AG04449 (cell line): ENCODE measurements around the gene SLC1A3.

ENCODE experiments used
- CTCF ChIA-PET: fragments of 350-600 bp; formaldehyde crosslinking; extraction: SDS; loops from one replicate; lab custom pipeline; 2021; ENCODE audit warnings: antibody characterized with exemption; lab: Yijun Ruan, JAX
- POLR2A ChIA-PET: fragments of 400-600, 350-600 bp; formaldehyde crosslinking; extraction: SDS; loops from one replicate; lab custom pipeline; 2020; ENCODE audit warnings: antibody characterized with exemption, inconsistent platforms; lab: Yijun Ruan, JAX
- DNase-seq: peaks from one replicate; pipeline ENCODE4 v3.0.0-alpha.2; 2010; ENCODE audit warnings: low read depth, low spot score
- H3K4me3 ChIP-seq: 2 replicates; pipeline ENCODE4 v1.5.1; 2011; ENCODE audit warnings: low read depth, mild to moderate bottlenecking, control low read depth, low read length
- TF ChIP-seq, protein P1 (sequence below): IDR thresholded peaks from one replicate; pipeline ENCODE4 v1.5.1; 2011; ENCODE audit warnings: mild to moderate bottlenecking, moderate library complexity, low read length, control low read depth, inconsistent platforms; ENCODE audit not compliant: insufficient read depth; ENCODE audit errors: missing control alignments

The SLC1A3 gene

DNA sequence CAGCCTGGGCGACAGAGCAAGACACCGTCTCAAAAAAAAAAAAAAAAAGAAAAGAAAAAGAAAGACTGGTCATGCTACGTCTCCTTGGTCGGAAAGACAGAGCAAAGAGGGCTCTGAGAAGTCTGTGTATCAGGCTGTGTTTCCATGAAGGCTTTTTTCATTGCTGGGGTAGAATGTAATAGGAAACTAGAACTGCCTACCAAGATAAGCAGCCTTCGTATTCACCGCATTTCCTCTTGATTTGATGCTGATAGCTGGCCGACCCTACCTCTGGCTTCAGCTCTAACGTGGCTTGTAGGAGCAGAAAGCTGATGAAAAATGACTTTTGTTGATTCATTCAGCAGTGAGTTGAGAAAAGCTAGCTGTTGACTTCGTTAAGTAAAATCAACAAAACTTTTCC, 17.4 kb downstream of the SLC1A3 start:
- ChIA-PET POLR2A (no interaction called here), CTCF (interaction anchor here (1.6 to 2.1 kb wide), 2 partner anchors 72 to 208 kb away, joined by 4 to 5 read pairs; no protein-coding TSS in a partner anchor)
- no peak for DNase-seq
- H3K4me3 ChIP-seq: no peak overlapping the region
- TF ChIP-seq, protein P1, sequence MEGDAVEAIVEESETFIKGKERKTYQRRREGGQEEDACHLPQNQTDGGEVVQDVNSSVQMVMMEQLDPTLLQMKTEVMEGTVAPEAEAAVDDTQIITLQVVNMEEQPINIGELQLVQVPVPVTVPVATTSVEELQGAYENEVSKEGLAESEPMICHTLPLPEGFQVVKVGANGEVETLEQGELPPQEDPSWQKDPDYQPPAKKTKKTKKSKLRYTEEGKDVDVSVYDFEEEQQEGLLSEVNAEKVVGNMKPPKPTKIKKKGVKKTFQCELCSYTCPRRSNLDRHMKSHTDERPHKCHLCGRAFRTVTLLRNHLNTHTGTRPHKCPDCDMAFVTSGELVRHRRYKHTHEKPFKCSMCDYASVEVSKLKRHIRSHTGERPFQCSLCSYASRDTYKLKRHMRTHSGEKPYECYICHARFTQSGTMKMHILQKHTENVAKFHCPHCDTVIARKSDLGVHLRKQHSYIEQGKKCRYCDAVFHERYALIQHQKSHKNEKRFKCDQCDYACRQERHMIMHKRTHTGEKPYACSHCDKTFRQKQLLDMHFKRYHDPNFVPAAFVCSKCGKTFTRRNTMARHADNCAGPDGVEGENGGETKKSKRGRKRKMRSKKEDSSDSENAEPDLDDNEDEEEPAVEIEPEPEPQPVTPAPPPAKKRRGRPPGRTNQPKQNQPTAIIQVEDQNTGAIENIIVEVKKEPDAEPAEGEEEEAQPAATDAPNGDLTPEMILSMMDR: no peak

DNA sequence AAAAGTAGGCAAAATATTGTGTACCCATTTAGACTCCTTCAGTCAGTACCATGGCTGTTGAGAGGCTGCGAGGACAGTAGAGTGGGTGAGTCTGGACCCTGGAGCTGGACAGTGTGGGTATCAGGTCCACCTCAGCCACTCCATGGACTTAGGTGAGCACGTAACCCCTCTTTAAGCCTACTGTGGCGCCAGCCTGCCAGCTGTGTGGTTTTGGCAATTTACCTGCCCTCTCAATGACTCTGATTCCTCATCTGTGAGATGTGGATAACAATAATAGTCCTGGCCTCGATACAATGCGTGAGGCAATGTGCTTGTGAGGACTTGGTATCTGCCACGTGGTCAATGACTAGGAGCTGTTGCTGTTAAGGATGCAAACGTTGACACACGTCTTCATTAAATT, 17.9 kb downstream of the SLC1A3 start:
- ChIA-PET CTCF (interaction anchor here (1.6 to 2.1 kb wide), 2 partner anchors 72 to 209 kb away, joined by 4 to 5 read pairs; no protein-coding TSS in a partner anchor), POLR2A (interaction anchor here (0.6 kb wide), 1 partner anchor 66 kb away, joined by 3 read pairs; no protein-coding TSS in a partner anchor)

DNA sequence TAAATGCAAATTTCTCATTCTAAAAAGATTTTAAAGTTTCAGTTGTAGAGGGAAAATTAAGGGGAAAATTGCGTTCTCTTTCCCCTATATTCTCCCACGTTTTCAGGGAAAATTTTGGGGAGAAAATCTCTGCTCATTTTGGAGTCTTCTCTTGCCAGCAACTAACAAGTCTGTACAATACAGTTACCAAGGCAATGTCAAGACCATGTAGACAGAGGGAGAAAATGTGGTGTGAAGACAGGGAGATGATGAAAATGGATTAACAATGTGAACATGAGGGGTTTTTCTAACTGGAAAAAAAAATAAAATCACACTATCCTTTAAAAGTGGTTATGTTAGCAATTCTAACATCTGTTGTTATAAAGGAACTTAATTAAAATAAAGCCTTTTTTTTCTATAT, 22.3 kb downstream of the SLC1A3 start:
- ChIA-PET POLR2A (no interaction called here), CTCF (no interaction called here)

More for the DNA sequence above, 17.9 kb downstream of the SLC1A3 start:
- DNase-seq: no peak
- H3K4me3 ChIP-seq: no peak overlapping the region
- TF ChIP-seq, protein P1: no peak

DNA sequence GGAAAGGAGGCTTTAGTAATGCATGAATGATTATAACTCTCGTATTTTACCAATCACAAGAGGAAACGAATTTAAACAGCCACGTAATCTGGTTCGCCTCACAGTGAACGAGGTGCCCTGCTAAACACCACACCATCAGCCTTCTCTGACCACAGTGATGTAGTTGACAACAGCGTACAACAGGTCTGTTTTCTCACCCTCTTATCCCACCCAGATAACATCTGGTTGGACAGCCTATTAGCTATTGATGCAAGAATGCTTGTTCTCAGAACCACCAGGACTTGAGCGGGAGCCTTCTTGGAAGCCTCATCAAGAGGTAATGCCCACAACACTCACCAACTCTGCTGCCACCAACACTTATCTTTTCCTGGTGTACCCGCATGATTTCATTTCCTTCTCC, 23.3 kb downstream of the SLC1A3 start:
- POLR2A ChIA-PET: no interaction called here

More for the DNA sequence above, 22.3 kb downstream of the SLC1A3 start:
- TF ChIP-seq, protein P1: no peak
- no peak for DNase-seq
- H3K4me3 ChIP-seq: no peak overlapping the region

DNA sequence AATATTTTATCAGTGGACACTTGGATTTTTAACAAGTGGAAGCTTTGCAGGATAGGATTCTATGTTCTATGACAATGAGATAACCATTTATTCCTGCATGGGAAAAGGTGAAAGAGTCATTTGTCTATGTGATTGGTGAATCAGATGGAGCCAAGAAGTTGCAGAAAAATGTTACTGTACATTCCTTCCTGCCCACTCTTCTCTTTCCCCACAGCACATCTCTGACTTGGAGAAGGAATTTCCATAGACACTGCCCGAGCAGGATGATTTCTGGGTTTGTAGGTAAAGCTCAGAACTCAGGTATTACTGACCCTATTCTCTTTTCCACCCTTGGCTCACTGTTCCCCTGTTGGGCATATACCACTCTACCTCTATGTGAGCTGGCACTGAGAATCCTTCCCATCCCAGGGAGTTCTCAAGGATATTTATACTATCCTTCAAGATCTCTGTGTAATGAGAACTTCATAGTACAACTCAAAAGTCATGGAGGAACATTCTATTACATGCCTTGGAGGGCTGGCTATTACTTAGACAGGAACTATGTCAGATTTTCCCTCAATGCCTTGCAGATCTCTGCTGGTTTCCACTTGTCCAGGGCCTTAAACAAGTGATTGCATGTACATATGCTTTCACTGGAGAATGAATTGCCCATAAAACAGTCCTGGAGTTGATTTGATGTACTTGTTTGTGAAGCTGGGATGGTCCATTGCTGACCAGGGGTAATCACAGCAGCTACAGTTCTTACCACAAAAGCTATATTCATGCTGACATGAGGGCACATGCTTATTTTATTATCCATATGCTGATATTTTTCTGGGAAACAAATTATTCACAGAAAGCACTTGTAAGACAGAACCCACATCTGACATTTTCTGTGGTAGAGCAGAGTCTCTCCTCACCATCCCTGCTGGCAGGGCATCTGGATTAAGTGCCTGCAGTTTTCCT, 24.1 kb downstream of the SLC1A3 start:
- TF ChIP-seq, protein P1: no peak
- no peak for DNase-seq
- ChIA-PET CTCF (interaction anchor here (1.4 to 1.6 kb wide), 2 partner anchors 11 to 211 kb away, joined by 3 to 4 read pairs; no protein-coding TSS in a partner anchor), POLR2A (no interaction called here)
- H3K4me3 ChIP-seq: no peak overlapping the region

More for the DNA sequence above, 23.3 kb downstream of the SLC1A3 start:
- no peak overlapping the region for H3K4me3 ChIP-seq
- CTCF ChIA-PET: interaction anchor here (1.6 kb wide), 1 partner anchor 210 kb away, joined by 4 read pairs; no protein-coding TSS in a partner anchor
- no peak for DNase-seq
- TF ChIP-seq, protein P1: no peak

DNA sequence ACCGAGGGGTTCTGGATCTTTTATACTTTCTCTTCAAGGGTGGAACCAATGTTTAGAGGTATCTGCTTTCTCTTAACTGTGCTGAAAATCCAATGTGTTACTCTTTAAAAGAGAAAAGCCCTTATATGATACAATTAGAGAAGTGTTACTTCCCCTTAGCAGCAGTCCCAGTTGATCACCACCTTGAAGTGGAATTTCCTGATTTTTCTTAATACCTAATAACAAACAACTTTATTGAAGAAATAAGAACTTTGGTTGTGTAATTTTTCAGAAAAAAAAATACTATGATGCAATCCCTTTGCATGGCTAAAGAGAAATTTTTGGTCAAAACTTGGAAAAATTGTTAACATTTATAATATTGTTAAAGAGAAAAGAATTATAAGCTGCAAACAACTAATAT, 24.7 kb downstream of the SLC1A3 start:
- ChIA-PET POLR2A (no interaction called here), CTCF (interaction anchor here (1.4 kb wide), 1 partner anchor 10 kb away, joined by 3 read pairs; no protein-coding TSS in a partner anchor)
- TF ChIP-seq, protein P1: no peak

More for the DNA sequence above, 24.7 kb downstream of the SLC1A3 start:
- no peak overlapping the region for H3K4me3 ChIP-seq
- DNase-seq: no peak
